Stimulated activated CD8-positive, alpha-beta memory T cell treated with anti-CD3 and anti-CD28 coated beads, Interleukin-12 subunit alpha, Interleukin-12 subunit beta, amount 100 ng/mL, for 24 hours (primary cell): Measurements from ENCODE around the gene ETV5.
"Not testable (repeated sequence)": the region's sequence is repeated elsewhere in the genome, so short reads cannot be mapped to it uniquely, and the experiment has no call there.

Source experiments
- DNase-seq: peaks from one replicate; pipeline ENCODE4 v3.0.0-alpha.2; 2020; ENCODE audit errors: extremely low read depth

Gene ETV5

GRCh38 chr3:186022931-186023330 is 86.0 kb downstream of the ETV5 start:
- DNase-seq = no peak

DNA sequence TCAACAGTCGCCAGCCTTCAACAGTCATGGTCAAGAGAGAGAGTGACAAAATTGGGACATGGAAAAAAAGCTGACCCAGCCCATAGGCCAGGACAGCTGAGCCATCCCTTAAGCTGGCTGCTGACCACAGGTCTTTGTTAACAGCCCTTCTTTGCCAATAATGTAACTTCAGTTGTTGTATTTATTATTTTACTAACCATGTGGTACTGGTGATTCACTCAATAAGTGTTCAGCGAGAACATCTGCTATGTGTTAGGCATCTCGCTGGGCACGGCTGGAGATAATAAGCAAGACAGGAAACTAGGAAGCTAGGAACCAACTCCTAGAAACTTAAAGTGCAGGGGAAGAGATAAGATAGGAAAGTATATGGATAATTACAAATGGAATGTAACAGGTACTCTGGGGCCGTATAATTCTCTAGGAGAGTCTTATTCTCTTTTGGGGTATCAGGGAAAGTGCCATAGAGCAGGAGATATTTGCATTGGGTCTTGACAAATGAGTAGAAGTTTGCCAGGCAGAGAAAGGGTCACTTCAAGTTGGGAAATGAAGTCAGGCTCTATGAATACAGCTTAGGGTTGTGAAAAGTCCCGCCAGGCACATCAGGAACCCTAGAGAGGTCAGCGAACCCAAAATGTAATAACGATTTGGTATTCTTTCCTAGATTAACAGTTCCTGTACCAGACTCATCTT is 87.1 kb downstream of the ETV5 start:
- no peak for DNase-seq

DNA sequence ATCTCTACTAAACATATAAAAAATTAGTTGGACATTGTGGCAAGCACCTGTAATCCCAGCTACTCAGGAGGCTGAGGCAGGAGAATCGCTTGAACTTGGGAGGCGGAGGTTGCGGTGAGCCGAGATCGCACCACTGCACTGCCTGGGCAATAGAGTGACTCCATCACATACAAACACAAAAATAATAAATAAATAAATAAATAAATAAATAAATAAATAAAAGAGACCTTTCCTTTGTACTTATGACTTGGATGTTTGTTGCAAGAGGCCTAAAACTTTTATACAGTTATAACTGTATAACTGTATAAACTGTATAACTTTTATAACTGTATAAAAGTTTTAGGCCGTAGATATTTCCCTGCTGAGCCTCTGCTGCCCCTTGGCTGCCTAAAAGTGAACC is 87.6 kb downstream of the ETV5 start:
- not testable (repeated sequence) for DNase-seq

GRCh38 chr3:186019288-186019687 is 89.6 kb downstream of the ETV5 start:
- not testable (repeated sequence) for DNase-seq

DNA sequence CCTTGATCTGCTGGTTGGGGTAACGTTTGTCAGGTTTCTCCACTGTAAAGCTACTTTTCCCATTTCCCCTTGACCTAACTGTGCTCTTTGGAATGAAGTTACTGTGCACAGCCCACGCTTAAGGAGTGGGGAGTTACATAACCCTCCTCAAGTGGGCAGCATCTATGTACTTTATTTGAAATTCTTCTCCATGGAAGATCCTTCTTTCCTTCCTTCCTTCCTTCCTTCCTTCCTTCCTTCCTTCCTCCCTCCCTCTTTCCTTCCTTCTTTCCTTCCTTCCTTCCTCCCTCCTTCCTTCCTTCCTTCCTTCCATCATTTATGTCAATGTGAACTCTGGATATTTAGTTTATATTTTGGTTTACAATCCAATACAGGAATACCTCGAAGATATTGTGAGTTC is 94.0 kb downstream of the ETV5 start:
- no peak for DNase-seq

DNA sequence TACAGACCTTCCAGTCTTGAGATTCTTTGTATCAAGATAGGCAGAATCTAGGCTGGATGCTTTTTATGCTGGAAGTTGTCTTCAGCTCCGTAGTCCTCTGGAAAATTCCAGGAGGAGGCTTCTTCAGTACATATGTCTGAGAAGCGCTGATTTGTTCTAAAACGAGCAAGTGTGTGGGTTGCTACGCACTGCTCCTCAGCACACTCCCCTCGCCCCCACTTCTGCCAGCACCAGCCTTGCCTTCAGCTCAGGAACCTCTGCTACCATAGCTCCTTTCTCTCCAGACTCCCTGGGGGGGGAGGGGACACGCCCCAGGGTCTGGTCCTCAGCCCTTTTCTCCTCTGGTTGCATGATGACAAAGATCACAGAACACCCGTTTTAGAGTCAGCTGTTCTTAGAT is 95.6 kb downstream of the ETV5 start:
- DNase-seq = no peak

DNA sequence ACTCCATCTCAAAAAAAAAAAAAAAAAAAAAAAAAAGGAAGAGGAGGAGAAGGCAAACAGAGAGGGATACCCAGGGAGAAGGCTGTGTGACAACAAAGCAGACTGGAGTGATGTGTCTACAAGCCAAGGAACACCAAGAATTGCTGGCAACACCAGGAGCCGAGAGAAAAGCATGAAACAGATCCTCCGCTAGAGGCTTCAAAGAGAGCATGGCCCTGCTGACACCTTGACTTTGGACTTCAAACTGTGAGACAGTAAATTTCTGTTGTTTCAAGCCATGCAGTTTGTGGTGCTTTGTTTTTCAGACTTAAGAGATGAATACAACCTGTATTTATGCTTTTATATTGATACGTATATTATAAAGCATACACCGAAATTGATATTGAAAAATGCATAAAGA is 96.8 kb downstream of the ETV5 start:
- no peak for DNase-seq

- DNase-seq = no peak
Observed at GRCh38 chr3:186004671-186005070, 104.2 kb downstream of the ETV5 start.

DNA sequence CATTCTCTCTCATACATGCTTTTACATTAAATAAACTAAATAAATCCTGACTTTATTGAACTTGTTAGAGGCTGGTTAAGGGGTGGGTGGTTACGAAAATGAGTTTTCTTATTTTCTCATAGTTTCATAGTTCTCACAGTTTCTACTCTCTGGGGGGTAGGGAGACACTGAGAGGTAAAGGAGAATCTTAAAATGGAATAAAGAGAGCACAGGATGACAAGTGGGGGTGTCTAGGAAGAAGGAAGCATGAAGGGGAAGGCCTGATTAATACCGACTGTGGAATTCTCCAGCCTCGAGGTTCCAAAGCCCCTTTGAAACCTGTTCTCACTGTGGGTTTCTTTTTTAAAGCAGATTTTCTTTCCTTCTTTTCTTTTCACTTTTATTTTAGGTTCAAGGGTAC is 104.7 kb downstream of the ETV5 start:
- DNase-seq = no peak

DNA sequence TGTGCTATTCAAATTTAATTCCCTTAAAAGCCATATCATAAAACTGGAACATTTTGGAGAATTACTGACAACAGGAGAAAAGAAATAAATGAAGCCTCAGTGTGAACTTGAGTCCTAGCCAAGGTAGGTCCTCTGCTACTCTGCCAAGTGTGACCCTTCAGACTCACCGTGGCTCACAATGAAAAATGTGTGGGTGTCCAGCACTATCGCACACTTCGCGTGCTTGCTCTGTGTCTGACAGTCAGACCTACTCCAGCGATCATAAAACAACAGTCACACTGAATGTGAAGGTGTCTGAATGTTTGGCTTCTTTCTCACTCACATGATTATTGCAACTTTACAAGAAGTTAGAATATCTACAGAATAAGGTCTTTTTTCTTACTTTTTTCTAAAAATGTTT is 105.3 kb downstream of the ETV5 start:
- DNase-seq = no peak

DNA sequence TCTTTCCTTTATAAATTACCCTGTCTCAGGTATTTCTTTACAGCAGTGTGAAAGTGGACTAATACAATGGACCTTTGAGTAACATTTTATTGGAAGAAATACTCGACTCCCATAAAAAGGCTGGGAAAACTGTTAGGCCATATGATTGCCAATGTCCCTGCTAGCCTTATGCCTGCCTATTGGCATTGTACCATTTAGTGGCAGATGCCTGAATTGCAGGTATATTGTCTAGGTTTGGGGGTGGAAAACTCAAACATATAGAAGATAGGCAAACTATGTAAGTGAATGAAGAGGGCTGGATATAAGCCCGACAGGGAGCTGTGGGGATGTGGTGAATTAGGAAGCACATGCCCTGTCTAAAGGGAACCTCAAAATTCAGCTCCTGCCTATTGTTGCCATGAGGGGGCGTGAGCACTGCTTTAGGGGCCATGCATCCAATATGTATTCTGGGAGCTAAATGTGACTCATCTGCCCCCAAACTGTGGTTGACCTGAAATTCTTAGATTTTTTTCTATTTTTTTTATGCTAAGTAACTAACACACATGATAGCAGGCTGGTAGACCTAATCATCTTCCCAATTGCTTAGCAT is 105.9 kb downstream of the ETV5 start:
- DNase-seq = no peak

- no peak for DNase-seq
Observed at GRCh38 chr3:186001842-186002241, 107.0 kb downstream of the ETV5 start.

DNA sequence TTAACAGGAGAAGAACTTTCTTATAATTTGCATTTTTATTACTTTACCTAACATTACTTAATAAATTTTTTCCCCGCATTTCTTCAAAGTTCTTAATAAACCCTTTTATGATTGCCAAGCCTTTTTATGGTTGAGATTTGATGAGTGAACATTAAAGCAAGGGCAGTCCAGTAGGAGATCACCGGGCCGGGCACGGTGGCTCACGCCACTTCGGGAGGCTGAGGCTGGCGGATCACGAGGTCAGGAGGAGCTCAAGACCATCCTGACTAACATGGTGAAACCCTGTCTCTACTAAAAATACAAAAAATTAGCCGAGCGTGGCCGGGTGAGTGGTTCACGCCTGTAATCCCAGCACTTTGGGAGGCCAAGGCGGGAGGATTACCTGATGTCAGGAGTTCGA is 109.7 kb downstream of the ETV5 start:
- DNase-seq = no peak

DNA sequence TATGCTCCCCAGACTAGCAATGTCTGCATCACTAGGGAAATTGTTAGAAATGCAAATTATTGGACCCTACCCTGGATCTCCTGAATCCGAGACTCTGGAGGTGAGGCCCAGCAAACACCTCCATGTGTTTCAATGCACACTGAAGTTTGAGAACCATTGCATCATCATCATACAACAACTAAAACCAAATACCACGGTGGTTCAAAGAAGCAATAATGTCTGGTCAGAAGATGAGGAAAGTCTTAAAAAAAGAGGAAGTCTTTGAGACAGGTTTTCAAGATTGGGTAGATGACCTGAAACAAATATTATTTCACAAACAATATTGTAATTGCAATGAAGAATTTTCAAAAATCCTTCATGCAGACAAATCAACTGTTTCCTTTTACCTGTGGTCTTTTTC is 110.8 kb downstream of the ETV5 start:
- no peak for DNase-seq

GRCh38 chr3:185997130-185997529 is 111.8 kb downstream of the ETV5 start:
- no peak for DNase-seq
